SK-N-SH treated with all-trans-retinoic acid at 6 μM for 48 hours (cell line): ENCODE measurements around the gene CDH4.

Source experiments
- TF ChIP-seq, protein P1 (sequence below): fragments of 250-450 bp; sonication (Bioruptor Pico); IDR thresholded peaks from 2 replicates; pipeline ENCODE4 v1.5.1; 2020; ENCODE audit warnings: low read depth, mild to moderate bottlenecking, moderate library complexity

The CDH4 gene

GRCh38 chr20:61989741-61990140 lies 737.7 kb downstream of the CDH4 start (continued):
- TF ChIP-seq, protein P1, sequence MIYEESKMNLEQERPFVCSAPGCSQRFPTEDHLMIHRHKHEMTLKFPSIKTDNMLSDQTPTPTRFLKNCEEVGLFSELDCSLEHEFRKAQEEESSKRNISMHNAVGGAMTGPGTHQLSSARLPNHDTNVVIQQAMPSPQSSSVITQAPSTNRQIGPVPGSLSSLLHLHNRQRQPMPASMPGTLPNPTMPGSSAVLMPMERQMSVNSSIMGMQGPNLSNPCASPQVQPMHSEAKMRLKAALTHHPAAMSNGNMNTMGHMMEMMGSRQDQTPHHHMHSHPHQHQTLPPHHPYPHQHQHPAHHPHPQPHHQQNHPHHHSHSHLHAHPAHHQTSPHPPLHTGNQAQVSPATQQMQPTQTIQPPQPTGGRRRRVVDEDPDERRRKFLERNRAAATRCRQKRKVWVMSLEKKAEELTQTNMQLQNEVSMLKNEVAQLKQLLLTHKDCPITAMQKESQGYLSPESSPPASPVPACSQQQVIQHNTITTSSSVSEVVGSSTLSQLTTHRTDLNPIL (CRISPR knock-in tag), result no peak
